WTC11 (cell line): Measurements from ENCODE around the gene FBLN2. TPM values are rescaled to one million over a fixed set of nuclear protein-coding genes. Genes with fewer than 3 reads are reported as not detected.

ENCODE experiments used
- ATAC-seq: fragments of 200-7000 bp; cut with Tn5 transposase; 2 replicates; pipeline ENCODE4 v1.10.0; 2021; ENCODE audit warnings: mild to moderate bottlenecking, moderate library complexity
- CTCF ChIA-PET: fragments of 300-600 bp; sonication (Branson Sonifier 250); formaldehyde crosslinking; loops from one replicate; lab custom pipeline; 2021; ENCODE audit warnings: antibody characterized with exemption; lab: Charles Lee
- POLR2A ChIA-PET: fragments of 350-600 bp; sonication (Branson Sonifier 250); formaldehyde crosslinking; loops from one replicate; lab custom pipeline; 2021; ENCODE audit warnings: antibody characterized with exemption; lab: Charles Lee
- DNase-seq: peaks from one replicate; pipeline ENCODE4 v3.0.0; 2021; ENCODE audit warnings: low spot score
- H3K27ac Mint-ChIP-seq: 2 replicates; pipeline ENCODE4 v1.8.0; 2021; ENCODE audit warnings: mixed read lengths
- H3K27me3 Mint-ChIP-seq: 2 replicates; pipeline ENCODE4 v1.8.0; 2021; ENCODE audit warnings: low read depth, mild to moderate bottlenecking, moderate library complexity, mixed read lengths
- H3K36me3 Mint-ChIP-seq: 2 replicates; pipeline ENCODE4 v1.8.0; 2021; ENCODE audit warnings: mixed read lengths
- H3K4me1 Mint-ChIP-seq: 2 replicates; pipeline ENCODE4 v1.8.0; 2022; ENCODE audit warnings: mixed read lengths
- H3K4me3 Mint-ChIP-seq: 2 replicates; pipeline ENCODE4 v1.8.0; 2021; ENCODE audit warnings: mild to moderate bottlenecking, moderate library complexity, mixed read lengths
- H3K9me3 Mint-ChIP-seq: 2 replicates; pipeline ENCODE4 v1.8.0; 2021; ENCODE audit warnings: mixed read lengths
- AFF4 ChIP-seq: sonication (generic); formaldehyde crosslinking; IDR thresholded peaks from 2 replicates; pipeline ENCODE4 v1.8.1; 2023; ENCODE audit warnings: mild to moderate bottlenecking, missing genetic modification reagents, borderline replicate concordance
- ATF2 ChIP-seq: sonication (generic); formaldehyde crosslinking; IDR thresholded peaks from 2 replicates; pipeline ENCODE4 v1.8.1; 2022; ENCODE audit warnings: low read depth, missing genetic modification reagents, borderline replicate concordance
- ATF6 ChIP-seq: sonication (generic); formaldehyde crosslinking; IDR thresholded peaks from 2 replicates; pipeline ENCODE4 v1.8.1; 2023; ENCODE audit warnings: mild to moderate bottlenecking, missing genetic modification reagents
- CDX4 ChIP-seq: fragments of 250-450 bp; sonication (Bioruptor Pico); IDR thresholded peaks from 2 replicates; pipeline ENCODE4 v1.9.0; 2021; ENCODE audit warnings: moderate library complexity, mild to moderate bottlenecking, inconsistent platforms, borderline replicate concordance
- E2F1 ChIP-seq: sonication (generic); formaldehyde crosslinking; IDR thresholded peaks from 2 replicates; pipeline ENCODE4 v1.8.0; 2022; ENCODE audit warnings: mild to moderate bottlenecking, missing genetic modification reagents
- ESRRA ChIP-seq: sonication (generic); formaldehyde crosslinking; IDR thresholded peaks from 2 replicates; pipeline ENCODE4 v1.8.1; 2022; ENCODE audit warnings: mild to moderate bottlenecking, missing genetic modification reagents, borderline replicate concordance
- FOXJ3 ChIP-seq: sonication (generic); formaldehyde crosslinking; IDR thresholded peaks from 2 replicates; pipeline ENCODE4 v1.9.0; 2021; ENCODE audit warnings: missing genetic modification reagents, mild to moderate bottlenecking, borderline replicate concordance
- IRF1 ChIP-seq: sonication (generic); formaldehyde crosslinking; IDR thresholded peaks from 2 replicates; pipeline ENCODE4 v1.8.0; 2023; ENCODE audit warnings: missing genetic modification reagents
- NFYB ChIP-seq: sonication (generic); formaldehyde crosslinking; conservative IDR thresholded peaks from 2 replicates; pipeline ENCODE4 v1.8.0; 2022; ENCODE audit warnings: low read depth, missing genetic modification reagents
- OVOL2 ChIP-seq: fragments of 250-450 bp; sonication (Bioruptor Pico); IDR thresholded peaks from 2 replicates; pipeline ENCODE4 v1.9.0; 2021; ENCODE audit warnings: mild to moderate bottlenecking, borderline replicate concordance
- PRRX2 ChIP-seq: fragments of 250-450 bp; sonication (Bioruptor Pico); IDR thresholded peaks from 2 replicates; pipeline ENCODE4 v1.8.0; 2021; ENCODE audit warnings: mild to moderate bottlenecking
- TCF7 ChIP-seq: sonication (generic); formaldehyde crosslinking; IDR thresholded peaks from 2 replicates; pipeline ENCODE4 v1.8.0; 2022; ENCODE audit warnings: mild to moderate bottlenecking, low read depth, missing genetic modification reagents, moderate library complexity
- TP53 ChIP-seq: sonication (generic); formaldehyde crosslinking; IDR thresholded peaks from 2 replicates; pipeline ENCODE4 v1.8.1; 2023; ENCODE audit warnings: mild to moderate bottlenecking, missing genetic modification reagents
- USF2 ChIP-seq: sonication (generic); formaldehyde crosslinking; IDR thresholded peaks from 2 replicates; pipeline ENCODE4 v1.8.1; 2023; ENCODE audit warnings: mild to moderate bottlenecking, missing genetic modification reagents, moderate library complexity
- ZBTB43 ChIP-seq: sonication (generic); formaldehyde crosslinking; IDR thresholded peaks from 2 replicates; pipeline ENCODE4 v1.8.1; 2023; ENCODE audit warnings: mild to moderate bottlenecking, missing genetic modification reagents
- ZMAT4 ChIP-seq: fragments of 250-450 bp; sonication (Bioruptor Pico); IDR thresholded peaks from 2 replicates; pipeline ENCODE4 v1.9.0; 2021; ENCODE audit warnings: mild to moderate bottlenecking
- ZNF121 ChIP-seq: sonication (generic); formaldehyde crosslinking; IDR thresholded peaks from 2 replicates; pipeline ENCODE4 v1.8.0; 2023; ENCODE audit warnings: missing genetic modification reagents
- ZNF138 ChIP-seq: sonication (generic); formaldehyde crosslinking; conservative IDR thresholded peaks from 2 replicates; pipeline ENCODE4 v1.8.1; 2022; ENCODE audit warnings: mild to moderate bottlenecking, moderate library complexity, missing genetic modification reagents
- ZNF232 ChIP-seq: sonication (generic); formaldehyde crosslinking; IDR thresholded peaks from 2 replicates; pipeline ENCODE4 v1.8.0; 2022; ENCODE audit warnings: mild to moderate bottlenecking, missing genetic modification reagents
- ZNF263 ChIP-seq: sonication (generic); formaldehyde crosslinking; IDR thresholded peaks from 2 replicates; pipeline ENCODE4 v1.8.1; 2022; ENCODE audit warnings: low read depth, mild to moderate bottlenecking, moderate library complexity, missing genetic modification reagents
- ZNF396 ChIP-seq: fragments of 250-450 bp; sonication (Bioruptor Pico); IDR thresholded peaks from 2 replicates; pipeline ENCODE4 v1.8.0; 2021; ENCODE audit warnings: mild to moderate bottlenecking, moderate library complexity, borderline replicate concordance
- total RNA-seq: library from RNA; stranded (reverse); gene quantifications from 3 replicates; pipeline ENCODE4 v1.2.3, GENCODE V29; 2021

FBLN2 gene
- total RNA-seq, 1 experiment from 2014 or later: 20.7 TPM

- TF ChIP-seq E2F1 (CRISPR knock-in tag) (no peak), TP53 (no peak), ZNF232 (CRISPR knock-in tag) (no peak), OVOL2 (CRISPR knock-in tag) (no peak)
Measured at GRCh38 chr3:13668136-13668535, 119.2 kb downstream of the FBLN2 start (continued).

GRCh38 chr3:13669457-13669856 lies 120.5 kb downstream of the FBLN2 start:
- Mint-ChIP-seq H3K27me3 (peaks cover 4% of the 10 kb centered on the region; the same call in 1 of the 2 replicates), H3K4me1 (peaks cover 10% of the 10 kb centered on the region), H3K27ac (no peak overlapping the region), H3K36me3 (no peaks in the 10 kb centered on the region)
- ChIA-PET POLR2A (no interaction called here), CTCF (interaction anchor here (4.5 kb wide), 1 partner anchor 12 kb away, joined by 24 read pairs; no protein-coding TSS in a partner anchor)
- ATAC-seq: no peak
- TF ChIP-seq CDX4 (CRISPR knock-in tag) (no peak), ATF2 (CRISPR knock-in tag) (no peak), AFF4 (CRISPR knock-in tag) (no peak), ZNF396 (no peak), ZNF121 (no peak)
- TF ChIP-seq, all 79 proteins: peak for 0
- no peaks in the 10 kb centered on the region for H3K9me3 Mint-ChIP-seq
- H3K4me3 Mint-ChIP-seq: no peak overlapping the region
- DNase-seq: no peak

GRCh38 chr3:13670292-13670691 lies 121.4 kb downstream of the FBLN2 start:
- DNase-seq (no peak), ATAC-seq (no peak)
- no peak overlapping the region for H3K4me3 Mint-ChIP-seq
- CTCF ChIA-PET: interaction anchor here (1.4 to 4.5 kb wide), 3 partner anchors 13 to 210 kb away, joined by 3 to 24 read pairs (median 23); partner anchors contain the start of gene WNT7A
- no peaks in the 10 kb centered on the region for H3K9me3 Mint-ChIP-seq
- H3K4me1 Mint-ChIP-seq: peaks cover 10% of the 10 kb centered on the region
- H3K27ac Mint-ChIP-seq: no peak overlapping the region
- peaks cover 4% of the 10 kb centered on the region; the same call in 1 of the 2 replicates for H3K27me3 Mint-ChIP-seq
- no peaks in the 10 kb centered on the region for H3K36me3 Mint-ChIP-seq
- POLR2A ChIA-PET: no interaction called here
- peak; percentile 46; the same call in 1 of the 2 replicates for TF ChIP-seq USF2 (CRISPR knock-in tag)
- TF ChIP-seq ZNF138 (CRISPR knock-in tag): no peak
- TF ChIP-seq ESRRA: no peak
- TF ChIP-seq FOXJ3 (CRISPR knock-in tag): no peak
- no peak for TF ChIP-seq ZMAT4 (CRISPR knock-in tag)
- peak; percentile 37 for TF ChIP-seq NFYB (CRISPR knock-in tag)
- no peak for TF ChIP-seq OVOL2 (CRISPR knock-in tag)
- TF ChIP-seq PRRX2 (CRISPR knock-in tag): no peak
- no peak for TF ChIP-seq TCF7 (CRISPR knock-in tag)
- TF ChIP-seq ATF6 (CRISPR knock-in tag): no peak
- TF ChIP-seq IRF1 (CRISPR knock-in tag): no peak
- no peak for TF ChIP-seq ZBTB43 (CRISPR knock-in tag)
- no peak for TF ChIP-seq ZNF263
